ENCODE results near the gene TLK2.
"Not testable (repeated sequence)": the region's sequence is repeated elsewhere in the genome, so short reads cannot be mapped to it uniquely, and the experiment has no call there.

Gene TLK2

DNA sequence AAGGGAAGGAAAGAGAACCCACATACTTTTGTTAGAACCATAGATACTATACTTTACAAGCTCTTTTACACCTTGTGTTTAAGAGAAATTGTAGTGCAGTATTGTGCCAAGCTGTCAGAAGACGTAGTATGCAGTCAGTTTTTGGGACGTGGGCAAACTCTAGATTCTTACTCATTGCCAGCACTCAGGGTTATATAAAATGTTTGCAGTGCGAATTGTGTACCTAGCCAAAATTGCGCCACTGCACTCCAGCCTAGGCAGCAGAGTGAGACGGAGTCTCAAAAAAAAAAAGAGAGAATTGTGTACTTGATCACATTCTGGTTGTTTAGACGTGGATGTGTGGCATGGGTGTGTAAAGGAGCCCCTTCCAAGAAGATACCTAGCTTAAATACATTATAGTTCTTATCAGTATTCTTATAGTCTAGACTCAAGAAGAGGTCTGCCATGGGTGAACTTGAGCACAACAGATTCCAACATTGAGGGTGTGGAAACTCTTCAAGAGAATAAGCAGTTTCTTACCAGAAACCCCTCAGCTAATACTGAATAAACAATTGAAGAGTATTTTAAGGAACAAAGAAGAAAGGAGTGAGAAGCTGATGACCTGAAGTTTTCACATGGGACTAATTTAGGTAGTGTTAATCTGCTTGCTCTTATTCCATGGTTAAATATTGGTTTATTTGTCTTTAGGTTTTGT is 121.5 kb downstream of the TLK2 start:
- no peak for DNase-seq (ENCODE audit: low read depth, low spot score)

DNA sequence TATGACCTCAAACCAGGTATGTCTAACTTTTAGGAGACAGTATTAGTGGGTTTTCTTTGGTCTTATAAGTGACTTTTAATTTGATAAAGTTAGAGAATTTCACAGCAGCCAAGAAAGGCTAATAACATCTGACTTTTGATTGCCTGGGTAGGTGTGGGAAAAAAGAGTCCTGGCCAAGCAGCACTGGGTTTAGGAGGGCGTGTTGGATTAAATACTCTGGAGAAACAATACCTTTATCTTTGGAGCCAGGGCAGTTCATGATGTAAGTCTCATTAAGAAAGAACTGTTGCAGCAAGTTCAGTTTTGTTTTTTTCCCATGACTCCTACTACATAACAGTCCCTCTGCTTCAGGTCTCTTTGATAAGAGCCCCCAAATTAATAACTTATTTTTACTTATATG is 122.2 kb downstream of the TLK2 start:
- DNase-seq (ENCODE audit: low read depth, low spot score) = no peak

DNA sequence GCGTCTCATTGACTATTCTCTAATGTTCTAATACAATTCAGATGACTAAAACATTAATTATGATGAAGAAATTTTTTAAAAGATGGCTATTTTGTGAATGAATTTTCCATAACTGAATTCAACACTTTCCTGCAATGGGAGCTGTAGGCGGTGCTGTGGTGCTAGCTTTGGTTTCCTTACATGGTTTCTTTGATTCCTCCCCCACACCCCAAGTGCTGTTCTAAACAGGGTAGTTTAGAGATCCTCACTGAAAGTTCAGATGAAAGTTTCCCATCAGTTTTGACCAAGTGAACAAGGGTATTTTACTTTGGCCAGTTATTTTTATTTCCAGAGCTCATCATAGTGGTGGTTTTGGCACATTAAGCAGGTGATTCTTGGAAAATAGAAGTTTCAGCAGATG is 122.8 kb downstream of the TLK2 start:
- DNase-seq (ENCODE audit: low read depth, low spot score) = no peak

DNA sequence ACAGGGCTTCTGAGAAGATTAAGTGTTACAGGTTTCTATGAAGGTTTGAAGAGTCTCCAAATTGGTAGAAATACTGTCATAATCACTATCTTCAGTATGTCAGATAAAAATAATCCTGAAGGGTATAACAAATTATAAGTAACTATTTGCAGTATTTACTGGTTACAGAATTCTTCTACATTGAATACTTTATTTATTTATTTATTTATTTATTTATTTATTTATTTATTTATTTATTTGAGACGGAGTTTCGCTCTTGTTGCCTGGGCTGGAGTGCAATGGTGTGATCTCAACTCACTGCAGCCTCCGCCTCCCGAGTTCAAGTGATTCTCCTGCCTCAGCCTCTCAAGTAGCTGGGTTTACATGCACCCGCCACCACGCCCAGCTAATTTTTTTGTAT is 125.2 kb downstream of the TLK2 start:
- DNase-seq (ENCODE audit: low read depth, low spot score) = not testable (repeated sequence)

DNA sequence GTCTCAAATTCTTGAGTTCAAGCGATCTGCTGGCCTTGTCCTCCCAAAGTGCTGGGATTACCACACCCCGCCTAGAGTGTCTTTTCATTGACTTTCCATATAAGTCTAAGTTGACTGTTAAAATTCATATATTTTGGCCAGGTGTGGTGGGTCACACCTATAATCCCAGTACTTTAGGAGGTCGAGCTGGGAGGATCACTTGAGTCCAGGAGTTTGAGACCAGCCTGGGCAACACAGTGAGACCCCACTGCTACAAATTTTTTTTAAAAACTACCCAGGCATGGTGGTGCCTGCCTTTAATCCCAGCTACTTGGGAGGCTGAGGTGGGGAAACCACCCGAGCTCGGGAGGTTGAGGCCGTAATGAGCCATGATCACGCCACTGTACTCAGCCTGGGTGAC is 127.0 kb downstream of the TLK2 start:
- DNase-seq (ENCODE audit: low read depth, low spot score) = no peak

DNA sequence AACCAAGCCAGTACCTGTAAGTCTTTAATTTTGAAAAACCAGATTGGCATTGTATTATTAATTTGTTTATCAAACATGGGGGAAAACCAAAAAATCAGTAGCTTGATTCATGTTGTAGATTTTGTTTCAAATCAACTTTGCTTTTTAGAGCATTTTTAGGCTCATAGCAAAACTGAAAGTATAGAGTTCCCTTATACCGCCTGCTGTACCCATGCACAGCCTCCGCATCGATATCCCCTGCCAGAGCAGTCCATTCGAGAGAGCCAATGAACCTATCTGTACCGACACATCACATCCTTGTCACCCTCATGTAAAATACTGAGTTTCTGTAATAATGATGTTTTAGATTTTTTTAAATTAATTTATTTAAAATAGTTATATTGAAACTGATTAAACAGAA is 132.7 kb downstream of the TLK2 start:
- DNase-seq (ENCODE audit: low read depth, low spot score) = no peak

DNA sequence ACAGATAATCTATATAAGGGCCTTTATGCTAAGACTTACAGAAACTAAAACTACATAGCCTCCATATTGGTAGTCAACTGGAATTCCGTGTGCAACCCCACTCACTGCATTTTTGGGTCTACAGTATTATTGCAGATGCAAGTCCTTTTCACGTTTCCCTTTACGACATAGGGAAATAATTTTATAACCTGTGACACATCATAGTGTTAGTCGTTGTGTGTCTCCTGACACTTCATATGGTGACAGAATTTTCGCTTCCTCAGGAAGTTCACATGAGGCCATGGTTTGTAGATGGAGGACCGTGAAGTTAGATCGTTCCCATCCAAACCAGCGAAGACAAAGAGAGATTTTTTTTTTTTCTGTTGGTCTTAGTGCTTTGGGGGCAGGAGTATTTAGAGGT is 133.1 kb downstream of the TLK2 start:
- DNase-seq (ENCODE audit: low read depth, low spot score) = no peak

DNA sequence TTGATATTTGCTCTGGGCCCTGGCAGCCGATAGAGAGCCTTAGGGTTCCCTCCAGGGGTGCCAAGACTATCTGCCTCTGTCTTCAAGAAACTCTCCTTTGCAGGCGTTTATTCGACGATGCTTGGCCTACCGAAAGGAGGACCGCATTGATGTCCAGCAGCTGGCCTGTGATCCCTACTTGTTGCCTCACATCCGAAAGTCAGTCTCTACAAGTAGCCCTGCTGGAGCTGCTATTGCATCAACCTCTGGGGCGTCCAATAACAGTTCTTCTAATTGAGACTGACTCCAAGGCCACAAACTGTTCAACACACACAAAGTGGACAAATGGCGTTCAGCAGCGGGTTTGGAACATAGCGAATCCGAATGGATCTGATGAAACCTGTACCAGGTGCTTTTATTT is 133.7 kb downstream of the TLK2 start:
- not testable (repeated sequence) for DNase-seq (ENCODE audit: low read depth, low spot score)

DNA sequence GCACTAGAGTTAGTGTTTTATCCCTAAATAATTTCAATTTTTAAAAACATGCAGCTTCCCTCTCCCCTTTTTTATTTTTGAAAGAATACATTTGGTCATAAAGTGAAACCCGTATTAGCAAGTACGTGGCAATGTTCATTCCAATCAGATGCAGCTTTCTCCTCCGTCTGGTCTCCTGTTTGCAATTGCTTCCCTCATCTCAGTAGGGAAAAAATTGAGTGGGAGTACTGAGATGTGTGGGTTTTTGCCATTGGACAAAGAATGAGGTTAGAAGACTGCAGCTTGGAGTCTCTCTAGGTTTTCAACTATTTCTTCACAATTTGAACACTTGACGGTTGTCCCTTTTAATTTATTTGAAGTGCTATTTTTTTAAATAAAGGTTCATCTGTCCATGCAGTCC is 134.5 kb downstream of the TLK2 start:
- DNase-seq (ENCODE audit: low read depth, low spot score) = not testable (repeated sequence)

DNA sequence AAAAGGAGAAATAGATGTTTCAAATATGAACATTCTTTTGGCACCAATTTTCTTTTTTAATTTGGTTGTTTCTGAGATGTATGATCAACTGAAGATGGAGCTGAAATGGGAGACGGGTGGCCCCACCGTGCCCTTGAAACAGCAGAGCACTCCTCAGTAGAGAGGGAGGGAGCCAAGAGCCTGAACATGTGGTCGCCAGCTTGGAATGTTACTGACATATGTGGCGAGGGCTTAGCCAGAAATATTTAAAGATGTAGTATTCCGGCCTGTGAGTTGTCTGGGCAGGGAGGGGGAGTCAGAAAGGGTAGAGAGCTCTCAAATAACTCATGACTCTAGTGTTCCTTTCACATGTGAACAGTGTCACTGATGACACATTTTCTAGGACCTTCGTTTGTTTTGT is 135.5 kb downstream of the TLK2 start:
- DNase-seq (ENCODE audit: low read depth, low spot score) = no peak

DNA sequence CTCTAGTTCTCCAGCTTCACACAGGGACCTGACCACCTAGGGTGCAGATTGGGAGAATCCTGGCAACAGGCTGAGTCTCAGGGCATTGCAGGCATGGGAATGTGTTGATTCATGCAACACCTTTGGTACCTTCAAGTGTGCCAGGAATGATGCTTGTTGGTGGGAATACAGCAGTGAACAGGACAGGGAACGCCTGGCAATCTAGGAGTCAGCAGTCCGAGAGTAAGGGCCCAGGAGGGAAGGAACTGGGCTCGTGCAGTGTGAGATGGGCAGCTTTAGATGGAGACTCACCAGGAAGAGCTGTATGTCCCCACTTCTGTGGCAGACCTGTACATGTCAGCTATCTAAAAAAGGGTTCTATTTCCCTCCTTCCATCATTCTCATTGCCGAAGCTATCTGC is 136.9 kb downstream of the TLK2 start:
- no peak for DNase-seq (ENCODE audit: low read depth, low spot score)

DNA sequence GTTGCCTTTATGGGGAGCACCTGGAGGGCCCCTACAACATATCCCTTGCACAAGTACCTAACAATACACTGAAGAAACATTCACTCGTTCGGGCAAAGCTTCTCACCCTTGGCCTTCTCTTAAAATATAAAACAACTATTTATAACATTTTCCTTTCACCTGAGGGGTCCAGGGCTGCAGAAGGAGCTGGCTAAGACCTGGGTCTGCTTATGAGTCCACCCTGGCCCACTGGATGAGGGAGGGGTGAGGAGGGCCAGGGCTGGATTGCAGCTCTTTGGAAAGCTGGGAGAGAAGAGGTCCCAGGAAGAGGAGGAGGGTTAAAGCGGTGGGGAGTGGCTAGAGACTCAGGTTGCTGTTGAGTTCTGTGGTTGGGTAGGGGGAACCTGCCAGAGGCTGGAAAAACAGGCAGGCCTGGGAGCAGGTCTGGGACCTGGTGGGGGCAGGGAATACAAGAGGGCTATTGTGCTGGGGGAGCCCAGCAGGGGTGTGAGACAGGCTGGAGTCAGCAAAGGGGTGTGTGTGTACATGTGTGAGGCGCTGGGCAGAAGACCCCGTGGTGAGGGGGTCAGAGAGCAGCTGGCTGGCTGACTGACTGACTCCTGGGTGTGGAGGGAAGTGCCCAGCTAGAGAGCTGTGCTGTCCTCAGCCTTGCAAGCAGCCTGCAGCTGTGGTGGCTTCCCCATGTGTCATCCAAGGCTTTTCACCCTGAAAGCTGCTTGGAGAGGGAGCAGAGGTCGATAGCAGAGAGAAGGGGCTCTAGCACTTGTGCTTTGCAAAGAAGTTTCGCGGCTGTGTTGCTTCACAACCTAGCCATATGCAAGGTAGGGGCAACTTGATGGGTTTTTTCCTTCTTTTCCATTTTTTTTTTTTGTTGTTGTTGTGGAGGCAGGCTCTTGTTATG is 138.6 kb downstream of the TLK2 start:
- no peak for DNase-seq (ENCODE audit: low read depth, low spot score)

DNA sequence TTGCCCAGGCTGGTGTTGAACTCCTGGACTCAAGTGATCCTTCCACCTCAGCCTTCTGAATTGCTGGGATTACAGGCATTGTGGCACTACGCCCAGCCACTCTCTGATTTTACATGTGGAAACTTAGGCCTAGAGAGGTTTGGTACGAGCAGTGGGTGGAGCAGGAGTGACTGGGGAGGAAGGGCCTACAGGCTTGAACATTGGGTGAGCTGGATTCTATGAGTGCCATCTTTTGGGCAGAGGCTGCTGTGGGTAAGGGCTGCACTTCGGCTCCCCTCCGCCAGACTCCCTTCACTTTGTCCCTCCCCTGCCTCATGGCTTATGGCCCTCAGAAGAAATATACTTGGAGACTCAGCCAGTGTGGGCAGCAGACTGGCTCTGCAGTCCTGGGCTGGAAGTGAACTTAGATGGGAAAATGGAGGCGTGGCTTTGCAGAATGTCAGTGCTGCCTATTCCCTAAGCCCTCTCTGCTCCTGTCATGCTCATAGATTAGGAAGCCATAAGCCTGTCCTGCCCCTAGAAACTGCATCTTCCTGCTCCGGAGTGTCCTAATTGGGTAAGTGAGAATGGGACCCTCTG is 139.4 kb downstream of the TLK2 start:
- no peak for DNase-seq (ENCODE audit: low read depth, low spot score)

DNA sequence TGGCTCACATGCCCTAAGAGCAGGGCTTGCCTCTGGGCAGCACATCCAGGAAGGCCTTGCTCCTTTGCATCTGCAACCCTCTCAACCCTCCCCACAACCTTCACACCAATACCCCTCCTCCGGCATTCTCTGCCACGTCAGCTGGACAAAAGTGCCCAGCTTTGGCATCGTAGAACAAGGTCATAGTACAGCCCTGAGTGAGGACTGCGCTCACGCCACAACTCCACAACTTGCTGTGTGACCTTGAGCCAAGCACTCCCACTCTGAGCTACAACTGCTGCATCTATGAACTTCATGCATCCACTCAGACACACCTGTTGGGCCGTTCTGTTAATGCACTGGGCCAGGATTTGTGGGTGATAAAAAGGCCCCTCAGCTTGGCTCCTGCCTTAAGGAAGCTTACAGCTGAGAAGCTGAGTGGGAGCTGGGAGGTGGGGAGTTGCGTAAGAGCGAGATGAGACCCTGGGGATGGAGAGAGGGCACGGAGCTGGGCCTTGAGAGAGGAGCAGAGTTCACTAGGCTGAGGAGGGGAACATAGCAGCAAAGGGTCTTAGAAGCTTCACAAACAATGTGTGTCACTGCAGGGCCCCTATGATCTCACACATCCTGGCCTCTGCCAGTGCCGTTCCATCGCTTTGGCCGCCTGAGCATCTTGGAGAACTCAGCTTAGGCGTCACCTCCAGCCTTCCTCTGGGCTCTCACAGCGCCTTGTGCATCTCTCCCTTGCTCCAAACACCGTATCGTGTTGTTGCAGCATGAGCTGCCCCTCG is 140.2 kb downstream of the TLK2 start:
- DNase-seq (ENCODE audit: low read depth, low spot score) = no peak

DNA sequence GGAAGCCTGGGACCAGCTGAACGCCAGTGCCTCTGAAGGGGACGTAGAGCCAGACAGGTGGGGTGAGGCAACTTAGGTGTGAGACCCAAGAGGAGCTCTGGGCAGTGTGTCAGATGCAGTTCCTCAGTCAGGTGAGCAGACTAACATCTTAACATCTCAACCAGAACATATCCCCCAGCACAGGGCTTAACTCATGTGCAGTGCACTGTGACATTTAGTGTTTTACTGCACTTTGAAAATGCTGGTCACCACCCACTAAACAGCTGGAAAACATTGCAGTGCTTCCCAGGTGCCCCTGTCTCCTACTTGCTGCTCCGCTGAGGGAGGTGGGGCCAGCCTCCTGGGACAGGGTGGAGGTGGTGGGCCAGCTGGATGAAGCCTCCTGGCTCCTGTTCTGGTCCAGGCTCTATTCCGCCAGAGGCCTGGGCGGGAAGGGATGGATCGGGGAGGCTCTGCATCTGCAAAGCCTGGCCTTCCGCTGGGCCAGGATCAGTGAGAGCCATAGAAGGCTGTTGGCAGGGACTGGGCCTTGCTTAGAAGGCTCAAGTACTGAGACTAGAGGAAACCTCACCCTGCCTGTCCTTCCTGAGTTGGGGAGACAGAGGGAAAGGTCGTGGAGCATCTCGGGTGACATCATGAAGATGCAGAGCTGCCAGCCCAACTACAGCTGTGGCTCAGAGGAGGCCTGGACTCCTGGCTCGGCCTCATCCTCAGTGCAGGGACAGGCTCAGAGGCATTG is 141.0 kb downstream of the TLK2 start:
- DNase-seq (ENCODE audit: low read depth, low spot score) = no peak

DNA sequence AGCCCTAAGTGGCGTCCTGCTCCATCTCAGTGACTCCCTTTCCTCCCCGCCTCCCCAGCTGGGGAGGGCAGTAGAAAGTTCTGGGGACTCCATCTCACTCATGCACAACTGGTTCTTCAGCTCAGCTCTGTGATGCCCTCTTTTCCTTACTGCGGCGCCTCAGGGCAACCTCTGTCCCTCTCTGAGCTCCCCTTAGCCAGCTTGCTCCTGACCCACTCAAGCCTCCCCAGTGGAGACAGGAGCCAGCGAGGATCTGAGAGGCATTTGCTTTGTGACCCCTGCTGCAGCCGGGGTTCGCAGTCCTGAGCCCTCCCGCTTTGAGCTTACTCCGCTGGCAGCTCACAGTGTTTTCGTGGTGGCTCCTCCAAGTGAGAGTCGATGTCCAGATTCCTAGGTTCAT is 142.6 kb downstream of the TLK2 start:
- no peak for DNase-seq (ENCODE audit: low read depth, low spot score)

DNA sequence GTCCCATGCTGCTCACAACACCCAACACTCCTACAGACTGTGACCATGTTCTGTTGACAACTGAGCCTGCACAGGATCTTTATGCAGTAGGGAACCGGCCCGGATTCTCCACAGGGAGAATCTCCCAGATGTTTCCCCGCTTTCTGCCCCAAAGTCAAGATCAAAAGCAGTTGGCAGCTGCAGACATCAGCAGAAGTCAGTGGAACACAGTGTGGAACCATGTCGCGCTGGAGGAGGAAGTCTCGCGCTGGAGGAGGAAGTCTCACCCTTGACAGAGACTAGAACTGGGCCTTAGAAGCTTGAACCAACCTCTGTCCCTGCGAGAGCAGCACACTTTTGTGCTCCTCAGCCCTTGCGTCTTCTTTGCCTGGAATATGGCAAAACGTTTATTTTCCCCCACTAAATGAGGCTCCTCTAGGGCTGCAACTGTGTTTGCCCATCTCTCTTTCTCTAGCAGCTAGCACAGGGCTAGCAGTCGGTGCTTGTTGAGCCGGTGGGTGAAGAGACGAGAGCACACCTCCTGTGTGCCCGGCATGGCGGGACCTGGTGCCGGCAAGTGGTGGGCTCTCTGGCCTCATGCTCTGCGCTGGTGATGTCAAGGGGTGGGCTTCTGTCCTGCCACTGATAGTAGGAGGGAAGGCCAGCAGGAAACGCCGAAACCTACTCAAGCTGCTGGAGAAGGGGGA is 146.7 kb downstream of the TLK2 start:
- DNase-seq (ENCODE audit: low read depth, low spot score) = no peak

DNA sequence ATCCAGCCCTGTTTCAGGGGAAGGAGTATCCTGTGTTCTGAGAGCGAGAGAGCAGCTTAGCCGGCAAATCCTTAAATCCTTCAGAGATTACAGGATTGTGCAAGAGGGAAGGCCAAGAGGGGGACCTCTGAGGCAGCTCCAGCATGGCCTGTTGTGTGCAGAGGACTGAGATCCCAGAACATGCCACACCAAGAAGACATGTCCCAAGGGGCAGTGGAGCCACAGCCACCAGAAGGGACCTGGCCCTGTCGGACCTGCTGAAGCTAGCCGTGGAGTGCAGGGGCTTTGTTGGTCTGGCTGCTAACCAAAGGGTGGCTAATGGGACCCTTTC is 147.2 kb downstream of the TLK2 start:
- DNase-seq (ENCODE audit: low read depth, low spot score) = no peak

DNA sequence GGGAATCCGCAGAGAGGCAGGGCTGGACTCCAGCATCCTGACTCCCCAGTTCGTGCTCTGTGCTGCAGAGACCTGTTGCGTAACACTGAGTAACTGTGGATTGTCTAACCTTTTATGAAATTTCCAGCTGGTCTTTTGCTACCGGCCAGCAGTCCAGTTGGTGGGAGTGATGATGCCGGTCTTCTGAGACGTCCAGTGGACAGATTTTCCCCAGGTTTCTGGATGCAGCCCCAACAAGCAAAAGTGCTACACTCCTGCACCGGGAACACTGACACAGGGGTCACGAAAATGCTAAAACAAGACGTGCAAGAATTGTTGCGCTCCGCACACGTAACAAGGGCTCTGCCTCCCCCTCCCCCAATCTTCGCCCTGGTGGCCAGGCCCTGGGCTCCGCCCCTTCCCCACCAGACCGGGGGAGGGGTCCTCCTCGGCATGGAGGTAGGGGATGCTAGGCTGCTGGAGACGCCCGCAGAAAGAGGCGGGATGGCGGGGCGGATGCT is 148.1 kb downstream of the TLK2 start:
- no peak for DNase-seq (ENCODE audit: low read depth, low spot score)

DNA sequence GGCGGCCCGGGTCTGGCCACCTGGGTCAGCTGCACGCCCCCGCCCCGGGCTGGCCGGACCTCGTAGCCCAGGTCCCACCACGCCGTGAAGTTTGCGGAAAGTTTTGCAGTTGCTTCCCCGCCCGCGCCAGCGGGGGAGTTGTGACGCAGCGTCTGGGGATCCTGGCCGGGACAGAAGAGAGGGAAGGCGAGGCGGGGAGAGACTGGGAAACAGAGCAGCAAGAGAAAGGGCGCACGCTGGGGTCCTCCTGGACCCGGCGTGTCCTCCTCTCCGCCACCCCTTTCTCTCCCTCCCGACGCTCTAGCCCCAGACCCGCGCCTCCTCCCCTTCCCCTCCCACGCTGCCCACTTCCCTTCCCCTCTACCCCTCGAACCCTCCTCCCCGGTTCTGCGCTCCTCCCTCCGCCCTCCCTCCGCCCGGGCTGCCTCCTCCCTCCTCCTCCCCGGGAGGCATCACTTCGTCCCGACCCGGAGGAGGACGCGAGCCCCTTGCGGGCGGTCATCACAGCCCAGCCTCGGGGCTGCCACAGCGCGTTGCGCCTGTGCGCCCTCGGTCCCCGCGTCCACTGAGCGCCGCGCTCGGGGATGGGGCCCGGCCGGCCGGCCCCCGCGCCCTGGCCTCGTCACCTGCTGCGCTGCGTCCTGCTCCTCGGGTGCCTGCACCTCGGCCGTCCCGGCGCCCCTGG is 148.7 kb downstream of the TLK2 start, which contains the start of gene MRC2:
MRC2 (plus strand) TSS at position 452 of the 685 bp plus-strand sequence; CDS start at position 585, 133 bp downstream.
- no peak for DNase-seq (ENCODE audit: low read depth, low spot score)
